ENCODE results near the gene ASAP2.

Gene ASAP2

GRCh38 chr2:9347411-9347881 lies 140.8 kb downstream of the ASAP2 start:
- peak; percentile 65 for DNase-seq (ENCODE audit: low read depth)

- no peak for DNase-seq (ENCODE audit: low read depth)
These were observed 147.7 kb downstream of the ASAP2 start for GRCh38 chr2:9354318-9354717.

GRCh38 chr2:9355270-9355669 lies 148.7 kb downstream of the ASAP2 start:
- no peak for DNase-seq (ENCODE audit: low read depth)

DNA sequence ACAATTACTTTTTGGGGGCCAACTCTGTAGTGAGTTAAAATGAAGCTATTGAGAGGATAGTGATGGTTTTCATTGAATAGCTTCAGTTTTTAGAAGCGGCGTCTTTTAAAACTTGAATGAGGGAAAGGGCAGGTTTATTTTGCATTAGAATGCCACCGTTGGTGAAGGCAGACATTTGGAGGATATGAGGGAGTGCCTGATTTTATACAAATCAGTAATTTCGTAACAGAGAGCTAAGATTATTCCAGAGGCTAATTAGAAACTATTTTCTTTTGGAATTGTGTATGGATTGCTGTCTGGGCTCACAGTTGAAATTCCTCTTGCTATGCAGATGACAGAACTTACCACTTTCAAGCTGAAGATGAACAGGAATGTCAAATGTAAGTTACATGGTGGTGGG lies 149.1 kb downstream of the ASAP2 start:
- no peak for DNase-seq (ENCODE audit: low read depth)

DNA sequence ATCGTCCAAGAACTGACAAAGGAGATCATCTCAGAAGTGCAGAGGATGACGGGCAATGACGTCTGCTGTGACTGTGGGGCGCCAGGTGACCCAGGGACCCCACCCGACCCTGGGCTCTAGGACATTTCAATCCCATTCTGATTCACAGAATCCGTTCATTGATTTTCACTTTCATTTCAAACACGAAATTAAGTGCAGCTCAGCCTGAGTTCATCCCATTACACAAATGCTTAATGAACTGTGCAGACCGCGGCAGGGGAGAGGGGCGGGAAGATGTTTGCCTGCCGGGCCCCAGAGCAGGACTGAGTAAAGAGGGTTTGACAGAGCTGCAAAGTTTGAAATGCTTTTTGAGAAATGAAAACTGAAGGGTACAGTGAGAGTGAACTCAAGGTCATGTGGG lies 149.6 kb downstream of the ASAP2 start:
- DNase-seq (ENCODE audit: low read depth), result no peak

DNA sequence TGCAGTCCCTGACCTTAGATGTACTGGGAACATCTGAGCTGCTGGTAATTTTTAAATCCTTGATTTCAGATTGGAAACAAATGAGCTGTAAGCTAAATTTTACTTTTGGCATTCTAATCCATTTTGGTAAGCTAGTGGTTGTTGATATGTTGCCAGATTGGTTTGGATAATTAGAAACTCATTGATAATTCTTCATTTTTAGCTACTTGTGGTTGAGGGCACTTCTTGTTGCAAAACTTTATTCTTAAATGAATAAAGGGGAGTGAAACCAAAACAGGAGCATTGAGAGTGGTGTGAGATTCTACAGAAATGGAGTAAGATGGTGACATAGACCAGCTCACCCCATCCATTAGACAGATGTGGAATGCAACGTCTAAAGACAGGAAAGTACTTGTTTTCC lies 152.2 kb downstream of the ASAP2 start:
- no peak for DNase-seq (ENCODE audit: low read depth)

DNA sequence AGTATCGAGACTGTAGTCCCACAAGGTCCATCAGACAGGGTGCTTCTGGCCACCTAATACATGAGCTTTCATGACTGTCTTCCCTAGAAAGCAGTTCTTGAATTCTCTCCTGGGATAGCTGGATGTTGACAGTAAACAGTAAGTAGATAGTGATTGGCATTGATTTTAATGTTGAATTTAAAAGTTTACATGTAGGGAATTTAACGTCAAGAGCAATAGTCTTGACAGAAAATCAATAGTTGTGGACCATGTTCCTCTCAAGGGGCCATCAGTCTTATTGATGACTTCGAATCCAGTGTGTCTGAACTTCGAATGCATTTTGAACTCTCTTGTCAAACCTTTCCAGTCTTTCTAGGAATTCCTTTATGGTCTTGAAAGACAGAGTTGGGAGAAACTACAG lies 152.9 kb downstream of the ASAP2 start:
- no peak for DNase-seq (ENCODE audit: low read depth)

DNA sequence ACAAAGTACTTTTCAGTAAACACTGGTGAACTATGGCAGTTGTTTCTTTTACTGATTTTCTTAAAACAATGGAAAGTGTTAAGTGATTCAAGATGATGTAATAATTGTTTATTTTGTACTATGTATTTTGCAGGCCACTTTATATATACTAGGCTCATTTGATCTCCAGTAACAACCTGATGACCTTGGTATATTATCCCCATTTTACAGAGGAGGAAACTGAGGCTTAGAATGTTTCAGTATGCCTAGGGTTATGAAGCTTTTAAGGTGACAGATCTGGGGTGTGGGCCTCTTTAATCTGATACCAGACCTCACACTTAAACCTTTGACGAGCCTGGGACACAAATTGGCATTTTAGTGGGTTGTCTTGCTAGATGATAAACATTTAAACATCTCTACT lies 153.5 kb downstream of the ASAP2 start:
- no peak for DNase-seq (ENCODE audit: low read depth)

DNA sequence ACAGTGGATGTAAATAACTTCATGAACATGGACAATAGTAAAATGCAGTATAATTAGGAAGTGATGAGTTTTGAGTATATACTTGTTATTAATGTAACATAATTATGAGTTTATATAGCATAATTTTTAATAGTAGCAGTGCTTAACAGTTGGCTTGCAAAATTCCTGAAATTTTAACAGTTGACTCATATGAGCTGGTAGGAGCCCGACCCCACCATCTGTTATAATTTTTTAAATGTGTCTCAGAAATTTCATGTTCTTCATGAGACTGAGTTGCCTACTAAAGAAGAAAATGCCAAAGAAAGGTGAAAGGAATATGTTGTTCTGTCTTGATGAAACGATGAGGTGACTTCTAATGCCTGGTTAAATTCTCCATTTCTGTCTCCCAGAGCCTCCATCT lies 154.1 kb downstream of the ASAP2 start:
- DNase-seq (ENCODE audit: low read depth), result no peak

GRCh38 chr2:9364373-9364772 lies 157.8 kb downstream of the ASAP2 start:
- no peak for DNase-seq (ENCODE audit: low read depth)

GRCh38 chr2:9364791-9365497 lies 158.3 kb downstream of the ASAP2 start:
- DNase-seq (ENCODE audit: low read depth), result no peak

- no peak for DNase-seq (ENCODE audit: low read depth)
These were observed 158.9 kb downstream of the ASAP2 start for GRCh38 chr2:9365498-9366019.

DNA sequence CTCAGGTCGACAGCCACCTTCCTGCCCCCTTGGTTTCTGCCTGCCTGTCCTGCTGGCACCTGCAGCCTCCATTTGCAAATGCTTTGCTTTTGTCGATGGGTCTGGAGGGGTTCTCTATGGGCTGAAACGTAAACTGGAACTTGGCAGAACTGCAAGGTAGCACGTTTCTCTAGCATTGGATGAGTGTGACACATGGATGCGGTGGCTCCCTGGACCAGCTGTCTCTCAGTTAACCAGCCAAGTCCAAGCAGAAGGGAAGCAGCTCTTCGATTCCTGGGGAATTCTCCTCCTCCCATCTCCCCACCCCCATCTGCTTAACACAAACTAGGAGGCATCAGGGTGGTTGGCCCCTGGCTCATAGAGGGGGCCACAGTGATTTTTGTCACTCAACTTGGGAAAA lies 159.4 kb downstream of the ASAP2 start:
- no peak for DNase-seq (ENCODE audit: low read depth)

GRCh38 chr2:9370746-9371145 lies 164.1 kb downstream of the ASAP2 start:
- no peak for DNase-seq (ENCODE audit: low read depth)

DNA sequence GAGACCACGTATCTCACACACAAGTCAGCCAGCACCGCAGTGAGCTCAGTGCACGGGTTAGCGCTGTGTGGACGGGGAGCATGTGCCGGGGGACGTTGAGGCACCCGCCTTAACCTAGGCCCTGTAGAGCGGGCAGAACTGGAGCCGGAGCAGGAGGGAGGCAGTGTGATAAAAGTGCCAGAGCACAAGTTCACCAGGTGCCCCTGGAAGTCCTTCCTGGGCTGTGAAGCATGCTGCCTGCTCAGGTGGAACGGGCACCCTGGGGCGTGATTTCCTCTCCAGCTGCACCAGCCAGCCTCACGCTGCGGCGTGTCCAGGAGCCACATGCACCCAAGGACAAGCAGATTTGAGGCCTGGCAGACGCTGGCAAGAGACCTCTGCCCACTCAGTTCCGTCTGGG lies 166.4 kb downstream of the ASAP2 start:
- DNase-seq (ENCODE audit: low read depth), result no peak

- no peak for DNase-seq (ENCODE audit: low read depth)
These were observed 166.9 kb downstream of the ASAP2 start for GRCh38 chr2:9373476-9373875.

GRCh38 chr2:9374071-9374730 lies 167.6 kb downstream of the ASAP2 start:
- no peak for DNase-seq (ENCODE audit: low read depth)

- DNase-seq (ENCODE audit: low read depth), result no peak
These were observed 169.3 kb downstream of the ASAP2 start for GRCh38 chr2:9375857-9376428.

DNA sequence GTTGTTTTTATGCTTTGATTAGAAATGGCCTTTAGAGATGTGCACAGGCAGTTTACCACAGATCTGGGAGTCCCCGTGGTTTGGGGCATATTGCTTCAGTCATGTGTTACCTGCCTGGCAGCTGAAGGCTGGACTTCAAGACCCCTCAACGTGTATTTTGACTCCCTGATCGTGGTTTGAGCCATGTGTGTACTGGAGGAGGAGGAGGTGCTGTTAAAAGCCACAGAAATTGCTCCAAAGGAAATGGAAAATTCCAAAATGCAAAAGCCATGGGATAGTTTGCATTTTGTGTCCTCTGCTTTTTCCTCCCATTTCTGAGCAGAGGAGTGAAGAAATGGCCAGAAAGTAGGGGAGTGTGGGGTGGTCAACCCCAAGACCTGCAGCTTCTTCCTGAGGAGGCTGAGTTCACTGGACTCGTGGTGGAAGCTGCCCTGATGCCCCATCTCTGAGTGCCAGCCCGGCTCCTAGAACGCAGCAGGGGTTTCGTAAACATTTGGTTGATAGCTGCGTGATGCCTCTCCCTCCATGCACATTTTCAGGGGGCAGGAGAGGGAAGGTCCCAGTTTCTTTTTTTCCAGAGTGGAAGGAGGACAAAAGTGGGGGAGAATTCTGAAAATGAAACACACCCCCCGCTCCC lies 171.0 kb downstream of the ASAP2 start:
- no peak for DNase-seq (ENCODE audit: low read depth)

GRCh38 chr2:9378433-9379390 lies 172.1 kb downstream of the ASAP2 start:
- peak; percentile 55 for DNase-seq (ENCODE audit: low read depth)

DNA sequence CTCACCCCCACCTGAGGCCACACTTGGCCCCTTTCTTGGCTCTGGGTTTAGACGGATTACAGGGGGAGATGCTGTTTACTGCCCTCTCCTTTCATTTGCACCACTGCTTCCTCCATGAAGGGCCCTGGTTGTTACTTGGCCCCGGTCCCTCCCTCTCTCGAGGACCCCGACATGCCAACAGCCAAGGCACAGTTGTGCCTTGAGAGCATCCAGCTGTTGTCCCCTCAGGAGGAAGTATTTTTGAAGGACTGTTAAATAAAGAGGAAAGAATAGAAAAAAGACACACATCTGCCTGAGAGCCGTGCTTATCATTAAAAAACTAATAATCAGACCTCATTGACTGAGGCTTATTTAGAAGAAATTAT lies 172.8 kb downstream of the ASAP2 start:
- no peak for DNase-seq (ENCODE audit: low read depth)
